ENCODE measurements around the gene TBC1D23.

DNA sequence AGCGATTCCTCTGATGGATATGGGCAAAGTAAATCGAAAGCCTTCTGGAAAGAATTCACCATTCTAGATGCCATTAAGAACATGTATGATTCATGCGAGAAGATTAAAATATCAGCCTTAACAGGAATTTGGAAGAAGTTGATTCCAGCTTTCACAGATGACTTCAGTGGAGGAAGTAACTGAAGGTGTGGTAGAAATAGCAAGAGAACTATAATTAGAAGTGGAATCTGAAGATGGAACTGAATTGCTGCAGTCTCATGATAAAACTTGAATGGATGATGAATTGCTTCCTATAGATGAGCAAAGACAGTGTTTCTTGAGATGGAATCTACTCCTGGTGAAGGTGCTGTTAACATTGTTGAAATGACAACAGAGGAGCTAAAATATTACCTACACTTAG lies 30.1 kb upstream of the TBC1D23 start:
- TF ChIP-seq, protein P1, sequence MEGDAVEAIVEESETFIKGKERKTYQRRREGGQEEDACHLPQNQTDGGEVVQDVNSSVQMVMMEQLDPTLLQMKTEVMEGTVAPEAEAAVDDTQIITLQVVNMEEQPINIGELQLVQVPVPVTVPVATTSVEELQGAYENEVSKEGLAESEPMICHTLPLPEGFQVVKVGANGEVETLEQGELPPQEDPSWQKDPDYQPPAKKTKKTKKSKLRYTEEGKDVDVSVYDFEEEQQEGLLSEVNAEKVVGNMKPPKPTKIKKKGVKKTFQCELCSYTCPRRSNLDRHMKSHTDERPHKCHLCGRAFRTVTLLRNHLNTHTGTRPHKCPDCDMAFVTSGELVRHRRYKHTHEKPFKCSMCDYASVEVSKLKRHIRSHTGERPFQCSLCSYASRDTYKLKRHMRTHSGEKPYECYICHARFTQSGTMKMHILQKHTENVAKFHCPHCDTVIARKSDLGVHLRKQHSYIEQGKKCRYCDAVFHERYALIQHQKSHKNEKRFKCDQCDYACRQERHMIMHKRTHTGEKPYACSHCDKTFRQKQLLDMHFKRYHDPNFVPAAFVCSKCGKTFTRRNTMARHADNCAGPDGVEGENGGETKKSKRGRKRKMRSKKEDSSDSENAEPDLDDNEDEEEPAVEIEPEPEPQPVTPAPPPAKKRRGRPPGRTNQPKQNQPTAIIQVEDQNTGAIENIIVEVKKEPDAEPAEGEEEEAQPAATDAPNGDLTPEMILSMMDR (IDR thresholded peaks at IDR 0.05): no peak
- no peak for TF ChIP-seq POLR2A (IDR thresholded peaks at IDR 0.05)
- TF ChIP-seq POLR2AphosphoS5 (IDR thresholded peaks at IDR 0.05): no peak

Data from transverse colon (tissue), 4 donors.